Stimulated activated memory B cell treated with anti-CD40 and anti-IgM and Interleukin-4, amounts not matched to agents 10 μg/mL and 1 μg/mL and 100 μg/mL, for 72 hours (primary cell): ENCODE data around the gene RPL32.

Experiments used
- ATAC-seq: fragments of 150-1000 bp; cut with Tn5 transposase; 2 replicates; pipeline ENCODE4 v1.10.0; 2021
- H3K27ac Mint-ChIP-seq: one replicate; pipeline ENCODE4 v1.8.0; 2022; ENCODE audit warnings: mild to moderate bottlenecking, mixed read lengths
- H3K27me3 Mint-ChIP-seq: one replicate; pipeline ENCODE4 v1.8.0; 2022; ENCODE audit warnings: mixed read lengths
- H3K36me3 Mint-ChIP-seq: one replicate; pipeline ENCODE4 v1.8.0; 2022; ENCODE audit warnings: mixed read lengths
- H3K4me1 Mint-ChIP-seq: one replicate; pipeline ENCODE4 v1.8.0; 2022; ENCODE audit warnings: mixed read lengths
- H3K4me3 Mint-ChIP-seq: one replicate; pipeline ENCODE4 v1.8.0; 2022; ENCODE audit warnings: mild to moderate bottlenecking, moderate library complexity, mixed read lengths
- H3K9me3 Mint-ChIP-seq: one replicate; pipeline ENCODE4 v1.8.0; 2022; ENCODE audit warnings: mixed read lengths

Gene RPL32

GRCh38 chr3:12829886-12830784 is 11.2 kb downstream of the RPL32 start:
- no peak overlapping the region for H3K4me3 Mint-ChIP-seq
- H3K4me1 Mint-ChIP-seq, result peaks cover 12% of the 10 kb centered on the region
- H3K27me3 Mint-ChIP-seq, result no peaks in the 10 kb centered on the region
- no peaks in the 10 kb centered on the region for H3K9me3 Mint-ChIP-seq
- peaks cover 34% of the 10 kb centered on the region for H3K36me3 Mint-ChIP-seq
- no peak for ATAC-seq
- H3K27ac Mint-ChIP-seq, result no peak overlapping the region

- H3K27ac Mint-ChIP-seq, result no peak overlapping the region
- peaks cover 29% of the 10 kb centered on the region for H3K36me3 Mint-ChIP-seq
- no peaks in the 10 kb centered on the region for H3K9me3 Mint-ChIP-seq
- H3K27me3 Mint-ChIP-seq, result no peaks in the 10 kb centered on the region
- no peak overlapping the region for H3K4me3 Mint-ChIP-seq
- ATAC-seq, result no peak
- H3K4me1 Mint-ChIP-seq, result peaks cover 12% of the 10 kb centered on the region
Observed at GRCh38 chr3:12829404-12829803, 12.0 kb downstream of the RPL32 start.

- no peak overlapping the region for H3K27ac Mint-ChIP-seq
Observed at GRCh38 chr3:12828751-12829150, 12.6 kb downstream of the RPL32 start.

GRCh38 chr3:12825156-12825555 is 16.2 kb downstream of the RPL32 start:
- Mint-ChIP-seq H3K9me3 (no peaks in the 10 kb centered on the region), H3K4me3 (no peak overlapping the region), H3K36me3 (no peaks in the 10 kb centered on the region), H3K27ac (no peak overlapping the region), H3K4me1 (peaks cover 6% of the 10 kb centered on the region), H3K27me3 (no peaks in the 10 kb centered on the region)
- ATAC-seq, result no peak

More at GRCh38 chr3:12828751-12829150, 12.6 kb downstream of the RPL32 start:
- Mint-ChIP-seq H3K9me3 (no peaks in the 10 kb centered on the region), H3K4me3 (no peak overlapping the region), H3K36me3 (peaks cover 22% of the 10 kb centered on the region), H3K4me1 (peaks cover 8% of the 10 kb centered on the region), H3K27me3 (no peaks in the 10 kb centered on the region)
- no peak for ATAC-seq

GRCh38 chr3:12824299-12824698 is 17.1 kb downstream of the RPL32 start:
- no peak overlapping the region for H3K4me3 Mint-ChIP-seq
- H3K27ac Mint-ChIP-seq, result no peak overlapping the region
- H3K36me3 Mint-ChIP-seq, result no peaks in the 10 kb centered on the region
- H3K4me1 Mint-ChIP-seq, result peaks cover 6% of the 10 kb centered on the region
- H3K9me3 Mint-ChIP-seq, result no peaks in the 10 kb centered on the region
- no peak for ATAC-seq
- H3K27me3 Mint-ChIP-seq, result no peaks in the 10 kb centered on the region

- no peaks in the 10 kb centered on the region for H3K27me3 Mint-ChIP-seq
- H3K36me3 Mint-ChIP-seq, result no peaks in the 10 kb centered on the region
- peaks cover 14% of the 10 kb centered on the region for H3K4me1 Mint-ChIP-seq
- ATAC-seq, result no peak
- no peak overlapping the region for H3K4me3 Mint-ChIP-seq
- H3K27ac Mint-ChIP-seq, result no peak overlapping the region
- no peaks in the 10 kb centered on the region for H3K9me3 Mint-ChIP-seq
Observed at GRCh38 chr3:12822725-12823373, 18.5 kb downstream of the RPL32 start.

GRCh38 chr3:12818773-12819172 is 22.6 kb downstream of the RPL32 start:
- Mint-ChIP-seq H3K27me3 (no peaks in the 10 kb centered on the region), H3K4me3 (no peak overlapping the region), H3K9me3 (no peaks in the 10 kb centered on the region), H3K4me1 (peaks cover 14% of the 10 kb centered on the region), H3K27ac (no peak overlapping the region), H3K36me3 (no peaks in the 10 kb centered on the region)
- ATAC-seq, result no peak

- H3K9me3 Mint-ChIP-seq, result no peaks in the 10 kb centered on the region
- no peak overlapping the region for H3K4me3 Mint-ChIP-seq
- peaks cover 14% of the 10 kb centered on the region for H3K4me1 Mint-ChIP-seq
- no peaks in the 10 kb centered on the region for H3K36me3 Mint-ChIP-seq
- H3K27me3 Mint-ChIP-seq, result no peaks in the 10 kb centered on the region
- ATAC-seq, result no peak
- H3K27ac Mint-ChIP-seq, result no peak overlapping the region
Observed at GRCh38 chr3:12818273-12818672, 23.1 kb downstream of the RPL32 start.

- H3K9me3 Mint-ChIP-seq, result no peaks in the 10 kb centered on the region
- ATAC-seq, result no peak
- no peak overlapping the region for H3K4me3 Mint-ChIP-seq
Observed at GRCh38 chr3:12817343-12817710, 24.0 kb downstream of the RPL32 start.

GRCh38 chr3:12816521-12817342 is 24.6 kb downstream of the RPL32 start:
- Mint-ChIP-seq H3K9me3 (no peaks in the 10 kb centered on the region), H3K4me1 (peaks cover 8% of the 10 kb centered on the region), H3K4me3 (no peak overlapping the region), H3K27ac (no peak overlapping the region), H3K36me3 (no peaks in the 10 kb centered on the region), H3K27me3 (no peaks in the 10 kb centered on the region)
- ATAC-seq, result no peak

More at GRCh38 chr3:12817343-12817710, 24.0 kb downstream of the RPL32 start:
- no peaks in the 10 kb centered on the region for H3K36me3 Mint-ChIP-seq
- no peak overlapping the region for H3K27ac Mint-ChIP-seq
- no peaks in the 10 kb centered on the region for H3K27me3 Mint-ChIP-seq
- H3K4me1 Mint-ChIP-seq, result peaks cover 8% of the 10 kb centered on the region

GRCh38 chr3:12815719-12816118 is 25.6 kb downstream of the RPL32 start:
- H3K27me3 Mint-ChIP-seq, result no peaks in the 10 kb centered on the region
- no peak for ATAC-seq
- no peaks in the 10 kb centered on the region for H3K9me3 Mint-ChIP-seq
- no peak overlapping the region for H3K4me3 Mint-ChIP-seq
- H3K4me1 Mint-ChIP-seq, result peaks cover 8% of the 10 kb centered on the region
- no peak overlapping the region for H3K27ac Mint-ChIP-seq
- H3K36me3 Mint-ChIP-seq, result no peaks in the 10 kb centered on the region

- Mint-ChIP-seq H3K4me1 (peaks cover 8% of the 10 kb centered on the region), H3K27ac (no peak overlapping the region), H3K4me3 (no peak overlapping the region)
Observed at GRCh38 chr3:12815078-12815477, 26.3 kb downstream of the RPL32 start.

GRCh38 chr3:12813967-12814366 is 27.4 kb downstream of the RPL32 start:
- Mint-ChIP-seq H3K27ac (no peak overlapping the region), H3K4me1 (peaks cover 9% of the 10 kb centered on the region), H3K4me3 (no peak overlapping the region), H3K27me3 (no peaks in the 10 kb centered on the region), H3K36me3 (no peaks in the 10 kb centered on the region), H3K9me3 (no peaks in the 10 kb centered on the region)
- no peak for ATAC-seq

More at GRCh38 chr3:12815078-12815477, 26.3 kb downstream of the RPL32 start:
- no peaks in the 10 kb centered on the region for H3K27me3 Mint-ChIP-seq
- no peaks in the 10 kb centered on the region for H3K36me3 Mint-ChIP-seq
- ATAC-seq, result no peak
- H3K9me3 Mint-ChIP-seq, result no peaks in the 10 kb centered on the region

GRCh38 chr3:12812812-12813211 is 28.6 kb downstream of the RPL32 start:
- ATAC-seq, result no peak
- Mint-ChIP-seq H3K4me3 (no peak overlapping the region), H3K27ac (no peak overlapping the region), H3K9me3 (no peaks in the 10 kb centered on the region), H3K4me1 (peaks cover 4% of the 10 kb centered on the region), H3K27me3 (no peaks in the 10 kb centered on the region), H3K36me3 (no peaks in the 10 kb centered on the region)

GRCh38 chr3:12810961-12811360 is 30.4 kb downstream of the RPL32 start:
- no peak overlapping the region for H3K4me3 Mint-ChIP-seq
- no peaks in the 10 kb centered on the region for H3K9me3 Mint-ChIP-seq
- H3K4me1 Mint-ChIP-seq, result peaks cover 4% of the 10 kb centered on the region
- H3K27ac Mint-ChIP-seq, result peak overlapping the region; percentile 20
- H3K27me3 Mint-ChIP-seq, result no peaks in the 10 kb centered on the region
- ATAC-seq, result no peak
- H3K36me3 Mint-ChIP-seq, result no peaks in the 10 kb centered on the region
